Activated CD8-positive, alpha-beta T cell treated with anti-CD3 and anti-CD28 coated beads, Interleukin-2, amount 10 ng/mL, durations not matched to agents 7 days and 5 days (primary cell): ENCODE results near the gene PRODH. TPM values are rescaled to one million over a fixed set of nuclear protein-coding genes. Genes with fewer than 3 reads are reported as not detected.
A peak's percentile ranks its signal among the peaks of the same experiment; 100 is the strongest.
"Not testable (repeated sequence)": the region's sequence is repeated elsewhere in the genome, so short reads cannot be mapped to it uniquely, and the experiment has no call there.

Experiments used
- ATAC-seq: fragments of 150-1000 bp; cut with Tn5 transposase; one replicate; pipeline ENCODE4 v1.10.0; 2021; ENCODE audit warnings: moderate library complexity
- CTCF ChIA-PET: fragments of 350-600 bp; sonication (Branson Sonifier 250); formaldehyde crosslinking; loops from one replicate; lab custom pipeline; 2021; ENCODE audit warnings: antibody characterized with exemption; lab: Charles Lee
- POLR2A ChIA-PET: fragments of 350-600 bp; sonication (Branson Sonifier 250); formaldehyde crosslinking; loops from one replicate; lab custom pipeline; 2021; ENCODE audit warnings: antibody characterized with exemption; lab: Charles Lee
- DNase-seq: peaks from one replicate; pipeline ENCODE4 v3.0.0-alpha.2; 2020
- H3K27ac Mint-ChIP-seq: one replicate; pipeline ENCODE4 v1.8.0; 2021; ENCODE audit warnings: mild to moderate bottlenecking, mixed read lengths
- H3K27me3 Mint-ChIP-seq: one replicate; pipeline ENCODE4 v1.8.0; 2021; ENCODE audit warnings: low read depth, mixed read lengths
- H3K36me3 Mint-ChIP-seq: one replicate; pipeline ENCODE4 v1.8.0; 2021; ENCODE audit warnings: low read depth, mixed read lengths
- H3K4me1 Mint-ChIP-seq: one replicate; pipeline ENCODE4 v1.8.0; 2021; ENCODE audit warnings: low read depth, mixed read lengths
- H3K4me3 Mint-ChIP-seq: one replicate; pipeline ENCODE4 v1.8.0; 2021; ENCODE audit warnings: mild to moderate bottlenecking, mixed read lengths
- H3K9me3 Mint-ChIP-seq: one replicate; pipeline ENCODE4 v1.8.0; 2022; ENCODE audit warnings: mixed read lengths; ENCODE audit not compliant: insufficient read depth
- total RNA-seq, 2 experiments: library from RNA; stranded (reverse); gene quantifications; one replicate each; pipeline ENCODE4 v1.2.3, GENCODE V29; 2021

Gene PRODH
- total RNA-seq, 2 experiments from 2014 or later: not detected

- ATAC-seq, CTCF ChIA-PET, DNase-seq, H3K27ac Mint-ChIP-seq, H3K4me1 Mint-ChIP-seq, H3K9me3 Mint-ChIP-seq, H3K36me3 Mint-ChIP-seq, H3K27me3 Mint-ChIP-seq, POLR2A ChIA-PET, H3K4me3 Mint-ChIP-seq: not testable (repeated sequence)
These were observed 23.7 kb downstream of the PRODH start for GRCh38 chr22:18912264-18912946.

- H3K27me3 Mint-ChIP-seq, H3K4me3 Mint-ChIP-seq, DNase-seq, H3K27ac Mint-ChIP-seq, POLR2A ChIA-PET, H3K4me1 Mint-ChIP-seq, H3K9me3 Mint-ChIP-seq, CTCF ChIA-PET, ATAC-seq, H3K36me3 Mint-ChIP-seq: not testable (repeated sequence)
These were observed 24.6 kb downstream of the PRODH start for GRCh38 chr22:18911535-18911934.

- no peaks in the 10 kb centered on the region for H3K27me3 Mint-ChIP-seq
- H3K36me3 Mint-ChIP-seq: no peaks in the 10 kb centered on the region
- no peak overlapping the region for H3K27ac Mint-ChIP-seq
- CTCF ChIA-PET: interaction anchor here (1.7 kb wide), 1 partner anchor 22 kb away, joined by 5 read pairs; no protein-coding TSS in a partner anchor
- no peaks in the 10 kb centered on the region for H3K9me3 Mint-ChIP-seq
- POLR2A ChIA-PET: no interaction called here
- no peak overlapping the region for H3K4me3 Mint-ChIP-seq
- no peaks in the 10 kb centered on the region for H3K4me1 Mint-ChIP-seq
- DNase-seq: no peak
- ATAC-seq: no peak
These were observed 26.5 kb downstream of the PRODH start for GRCh38 chr22:18909556-18909955.

GRCh38 chr22:18906896-18907295, 29.2 kb downstream of the PRODH start:
- no peak for ATAC-seq
- H3K9me3 Mint-ChIP-seq: no peaks in the 10 kb centered on the region
- H3K36me3 Mint-ChIP-seq: no peaks in the 10 kb centered on the region
- H3K4me3 Mint-ChIP-seq: no peak overlapping the region
- no peaks in the 10 kb centered on the region for H3K4me1 Mint-ChIP-seq
- ChIA-PET CTCF (interaction anchor here (1.4 kb wide), 1 partner anchor 29 kb away, joined by 5 read pairs; the partner anchor contains the start of gene PRODH), POLR2A (no interaction called here)
- no peak overlapping the region for H3K27ac Mint-ChIP-seq
- H3K27me3 Mint-ChIP-seq: no peaks in the 10 kb centered on the region
- DNase-seq: no peak

GRCh38 chr22:18906410-18906745, 29.7 kb downstream of the PRODH start:
- POLR2A ChIA-PET, H3K4me1 Mint-ChIP-seq, H3K27me3 Mint-ChIP-seq, H3K36me3 Mint-ChIP-seq, H3K4me3 Mint-ChIP-seq, H3K27ac Mint-ChIP-seq, DNase-seq, H3K9me3 Mint-ChIP-seq: not testable (repeated sequence)
- CTCF ChIA-PET: interaction anchor here (1.4 kb wide), 1 partner anchor 30 kb away, joined by 5 read pairs; the partner anchor contains the start of gene PRODH
- peak; percentile 12 for ATAC-seq

GRCh38 chr22:18905540-18906409, 30.3 kb downstream of the PRODH start, which contains the start of gene DGCR6:
TSS of gene DGCR6 (plus strand) at chr22:18906320. CDS start at chr22:18906375, 55 bp downstream.
- POLR2A ChIA-PET: no interaction called here

GRCh38 chr22:18896037-18896657, 39.9 kb downstream of the PRODH start:
- peak; percentile 47 for DNase-seq
- H3K27ac Mint-ChIP-seq, H3K4me1 Mint-ChIP-seq, H3K36me3 Mint-ChIP-seq, ATAC-seq, POLR2A ChIA-PET, H3K9me3 Mint-ChIP-seq, H3K27me3 Mint-ChIP-seq, H3K4me3 Mint-ChIP-seq, CTCF ChIA-PET: not testable (repeated sequence)

More at GRCh38 chr22:18905540-18906409, 30.3 kb downstream of the PRODH start, which contains the start of gene DGCR6:
- H3K9me3 Mint-ChIP-seq: no peaks in the 10 kb centered on the region
- H3K36me3 Mint-ChIP-seq: no peaks in the 10 kb centered on the region
- CTCF ChIA-PET: interaction anchor here (1.4 kb wide), 1 partner anchor 31 kb away, joined by 5 read pairs; the partner anchor contains the start of gene PRODH
- no peak within 1 kb of the TSS for H3K27ac Mint-ChIP-seq
- H3K4me1 Mint-ChIP-seq: no peaks in the 10 kb centered on the region
- H3K4me3 Mint-ChIP-seq: no peak within 1 kb of the TSS
- DNase-seq (no peak), ATAC-seq (peak; percentile 97)
- no peaks in the 10 kb centered on the region for H3K27me3 Mint-ChIP-seq

GRCh38 chr22:18893775-18894174, 42.3 kb downstream of the PRODH start:
- DNase-seq, H3K36me3 Mint-ChIP-seq, H3K4me1 Mint-ChIP-seq, ATAC-seq, H3K9me3 Mint-ChIP-seq, H3K4me3 Mint-ChIP-seq, H3K27me3 Mint-ChIP-seq, POLR2A ChIA-PET, H3K27ac Mint-ChIP-seq, CTCF ChIA-PET: not testable (repeated sequence)

GRCh38 chr22:18890510-18891192, 45.4 kb downstream of the PRODH start:
- POLR2A ChIA-PET, ATAC-seq, H3K9me3 Mint-ChIP-seq, H3K4me1 Mint-ChIP-seq, H3K36me3 Mint-ChIP-seq, H3K27ac Mint-ChIP-seq, H3K27me3 Mint-ChIP-seq, DNase-seq, H3K4me3 Mint-ChIP-seq, CTCF ChIA-PET: not testable (repeated sequence)

- Mint-ChIP-seq H3K36me3 (no peaks in the 10 kb centered on the region), H3K9me3 (no peaks in the 10 kb centered on the region), H3K4me1 (no peaks in the 10 kb centered on the region), H3K27me3 (no peaks in the 10 kb centered on the region), H3K4me3 (no peak overlapping the region), H3K27ac (no peak overlapping the region)
- no peak for ATAC-seq
- DNase-seq: no peak
- POLR2A ChIA-PET: no interaction called here
- CTCF ChIA-PET: no interaction called here
These were observed 48.0 kb downstream of the PRODH start for GRCh38 chr22:18888115-18888514.

- CTCF ChIA-PET, H3K9me3 Mint-ChIP-seq, POLR2A ChIA-PET, H3K27ac Mint-ChIP-seq, H3K4me1 Mint-ChIP-seq, H3K27me3 Mint-ChIP-seq, DNase-seq, ATAC-seq, H3K4me3 Mint-ChIP-seq, H3K36me3 Mint-ChIP-seq: not testable (repeated sequence)
These were observed 51.6 kb downstream of the PRODH start for GRCh38 chr22:18884465-18884864.
